Body of pancreas (tissue), 4 donors: ENCODE measurements around the gene SLC11A2. TPM values are rescaled to one million over a fixed set of nuclear protein-coding genes. Genes with fewer than 3 reads are reported as not detected.
A peak's percentile ranks its signal among the peaks of the same experiment; 100 is the strongest.

Source experiments
- ATAC-seq: fragments of 150-250 bp; one replicate; pipeline ENCODE4 v1.9.1; 2016
- DNase-seq, 4 donors: peaks; one replicate each; pipeline ENCODE4 v3.0.0-alpha.2; 2019
- H3K27ac ChIP-seq, 4 donors: fragments of 200-600 bp; sonication (generic); 1 replicate in 3 of 4; 2 replicates in 1 of 4; pipeline versions ENCODE4 v1.5.1 to v1.6.1; 2016 to 2019; ENCODE audit warnings: mild to moderate bottlenecking in 1 of 4, mixed read lengths in 1 of 4, moderate library complexity in 1 of 4
- H3K27me3 ChIP-seq, 2 donors: fragments of 200-600 bp; sonication (generic); one replicate each; pipeline ENCODE4 v1.6.0; 2016; ENCODE audit warnings: mild to moderate bottlenecking in 1 of 2
- H3K36me3 ChIP-seq, 2 donors: fragments of 200-600 bp; sonication (generic); replicated peaks in 1 of 2; 2 replicates each; pipeline ENCODE4 v1.5.1; 2016; ENCODE audit warnings: low read depth in 2 of 2; ENCODE audit not compliant: insufficient read depth in 1 of 2
- H3K4me1 ChIP-seq: fragments of 200-600 bp; sonication (generic); one replicate; pipeline ENCODE4 v1.6.0; 2016
- H3K4me3 ChIP-seq, 2 donors: fragments of 200-600 bp; sonication (generic); 1 replicate in 1 of 2; 2 replicates in 1 of 2; pipeline ENCODE4 v1.5.1; 2016 to 2019
- H3K9me3 ChIP-seq, 3 donors: fragments of 200-600 bp; sonication (generic); 1 replicate in 2 of 3; 2 replicates in 1 of 3; pipeline ENCODE4 v1.5.1; 2016
- CTCF ChIP-seq, 7 experiments: fragments of 450-650 bp in 4 of 7; fragments of 200-600 bp in 3 of 7; sonication (generic) in 3 of 7; IDR thresholded peaks; one replicate each; pipeline ENCODE4 v1.5.1; 2016 to 2019; ENCODE audit warnings: antibody characterized with exemption in 7 of 7
- POLR2A ChIP-seq, 3 donors: fragments of 450-650 bp; IDR thresholded peaks; one replicate each; pipeline ENCODE4 v1.6.1; 2016; ENCODE audit warnings: antibody characterized with exemption in 3 of 3, mild to moderate bottlenecking in 2 of 3
- WGBS, 2 donors: methylation state at CpG; one replicate each; pipeline ENCODE4 v1.1.5; 2017; 5-methylcytosine and 5-hydroxymethylcytosine counted together
- intact Hi-C: fragments of 100-400 bp; cut with DNase I; formaldehyde crosslinking; loops from one replicate; pipeline ENCODE4 v1.15.1; 2023
- total RNA-seq, 2 donors: library from RNA; depleted of rRNA; stranded (reverse); fragments of >200 nt; gene quantifications; one replicate each; pipeline ENCODE4 v1.1.0, GENCODE V29; 2016

SLC11A2 gene
- total RNA-seq, 2 donors from 2014 or later = 53.2 to 55.0 TPM

DNA sequence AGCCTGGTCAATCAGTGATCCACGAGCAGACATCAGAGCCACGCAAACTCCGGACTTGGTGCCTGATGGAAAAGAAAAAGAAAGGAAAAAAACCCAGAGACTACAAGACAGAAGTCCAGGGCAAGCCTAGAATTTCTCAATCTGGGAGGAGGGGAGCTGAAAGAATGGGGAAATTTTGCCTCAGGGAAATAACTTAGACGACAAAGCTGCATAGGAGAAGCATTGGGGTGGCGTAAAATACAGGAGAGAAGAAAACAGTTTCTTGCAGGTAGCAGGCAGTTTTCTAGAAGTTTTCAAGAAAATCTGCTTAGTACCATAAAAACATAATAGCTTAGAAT lies 2.6 kb upstream of the SLC11A2 start:
- no peaks in the 10 kb centered on the region for H3K27me3 ChIP-seq
- no peaks in the 10 kb centered on the region for H3K9me3 ChIP-seq
- WGBS, 2 donors = 46 to 47% methylated on average over 5 of the region's 5 CpGs
- DNase-seq (no peak), ATAC-seq (no peak)
- no peak overlapping the region for H3K4me3 ChIP-seq
- intact Hi-C loops = no loop called here
- TF ChIP-seq CTCF (IDR thresholded peaks at IDR 0.05) = no peak
- TF ChIP-seq POLR2A (IDR thresholded peaks at IDR 0.05) = no peak
- H3K36me3 ChIP-seq = no peaks in the 10 kb centered on the region
- peak overlapping the region in 1 of 4 donors; percentile 63 for H3K27ac ChIP-seq
- H3K4me1 ChIP-seq = peaks cover 27% of the 10 kb centered on the region

GRCh38 chr12:51028126-51028812 lies 2.1 kb upstream of the SLC11A2 start:
- Histone ChIP-seq H3K4me3 (no peak overlapping the region), H3K9me3 (no peaks in the 10 kb centered on the region), H3K36me3 (no peaks in the 10 kb centered on the region), H3K27ac (peak overlapping the region in 1 of 4 donors; percentile 63), H3K27me3 (no peaks in the 10 kb centered on the region), H3K4me1 (peaks cover 32% of the 10 kb centered on the region)
- ATAC-seq (no peak), DNase-seq (peak in 2 of 4 donors; percentile 29 to 55)
- TF ChIP-seq CTCF (IDR thresholded peaks at IDR 0.05) = peak in 5 of 7 experiments; percentile 19 to 53 (median 34)
- no peak for TF ChIP-seq POLR2A (IDR thresholded peaks at IDR 0.05)
- 8 to 12% methylated on average over 9 of the region's 9 CpGs for WGBS, 2 donors
- intact Hi-C loops = no loop called here

GRCh38 chr12:51027342-51027835 lies 1.2 kb upstream of the SLC11A2 start:
- Histone ChIP-seq H3K36me3 (no peaks in the 10 kb centered on the region), H3K4me1 (peaks cover 41% of the 10 kb centered on the region), H3K27ac (no peak overlapping the region), H3K9me3 (no peaks in the 10 kb centered on the region), H3K4me3 (no peak overlapping the region), H3K27me3 (no peaks in the 10 kb centered on the region)
- no peak for TF ChIP-seq CTCF (IDR thresholded peaks at IDR 0.05)
- no peak for TF ChIP-seq POLR2A (IDR thresholded peaks at IDR 0.05)
- DNase-seq (no peak), ATAC-seq (no peak)
- 85 to 92% methylated on average over 15 of the region's 15 CpGs for WGBS, 2 donors
- intact Hi-C loops = no loop called here

DNA sequence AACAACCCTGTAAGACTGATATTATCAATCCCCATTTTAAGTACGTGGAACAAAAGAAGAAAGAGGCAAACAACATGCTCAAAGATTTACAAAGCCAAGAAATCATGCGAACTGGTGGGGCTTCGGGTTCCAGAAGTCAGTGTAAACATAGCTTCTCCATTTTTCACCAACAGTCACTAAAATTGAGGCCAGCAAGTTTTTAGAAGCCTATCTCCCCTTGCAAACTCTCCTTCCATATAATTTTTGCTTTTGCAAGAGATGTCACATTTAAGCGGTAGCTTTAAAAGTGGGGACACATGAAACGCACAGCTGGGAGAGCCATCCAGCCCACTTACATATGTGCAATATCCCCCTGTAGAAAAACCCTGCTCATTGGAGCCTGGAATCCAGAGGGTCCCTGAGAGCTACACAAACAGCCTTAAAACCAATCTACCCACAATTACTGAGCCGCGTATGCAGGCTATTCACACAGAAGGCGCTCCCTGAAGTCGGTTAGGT lies 797 bp downstream of the SLC11A2 start:
- intact Hi-C loops = no loop called here
- TF ChIP-seq POLR2A (IDR thresholded peaks at IDR 0.05) (no peak), CTCF (IDR thresholded peaks at IDR 0.05) (no peak)
- Histone ChIP-seq H3K9me3 (no peaks in the 10 kb centered on the region), H3K36me3 (no peaks in the 10 kb centered on the region), H3K27me3 (no peaks in the 10 kb centered on the region), H3K4me1 (peaks cover 54% of the 10 kb centered on the region), H3K4me3 (peak overlapping the region; percentile 30 to 37), H3K27ac (peak overlapping the region; percentile 96 to 99 (median 96))
- ATAC-seq (no peak), DNase-seq (no peak)
- WGBS, 2 donors = 3 to 4% methylated on average over 5 to 9 of the region's 9 CpGs
